ENCODE data around the gene RAB17. TPM values are rescaled to one million over a fixed set of nuclear protein-coding genes. Genes with fewer than 3 reads are reported as not detected.

Gene RAB17
- total and polyA plus RNA-seq, 2 of the 8 experiments (the other 6 are each of a cell fraction or from before 2014, with no cell fraction given) = 42.6 to 83.4 TPM

DNA sequence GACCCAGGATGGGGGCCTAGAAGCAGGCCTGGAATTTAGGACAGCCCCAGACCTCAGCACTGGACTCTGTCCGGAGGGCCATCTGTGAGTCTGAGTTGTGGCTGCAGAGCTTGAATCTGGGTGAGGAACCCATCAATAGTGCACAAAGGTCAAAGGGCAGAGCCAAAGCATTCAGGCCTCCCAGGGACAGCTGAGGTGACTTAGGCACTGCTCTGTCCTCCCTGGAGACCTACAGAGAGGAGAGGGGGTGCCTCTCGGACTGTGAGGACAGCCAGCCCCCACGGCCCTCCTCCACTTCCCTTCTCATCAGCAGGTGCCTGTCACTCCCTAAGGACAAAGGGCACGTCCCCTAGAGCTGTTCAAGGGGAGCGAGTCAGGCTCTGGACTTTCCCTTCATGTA lies 49.3 kb downstream of the RAB17 start:
- H3K14ac ChIP-seq (ENCODE audit: insufficient read length) = no peak overlapping the region
- H4K8ac ChIP-seq (ENCODE audit: extremely low read depth, insufficient read depth, low read length) = no peak overlapping the region
- no peaks in the 10 kb centered on the region for H3K79me1 ChIP-seq (ENCODE audit: low read depth, low read length)
- H2BK5ac ChIP-seq (ENCODE audit: low read depth, low read length) = no peak overlapping the region
- no peak overlapping the region for H3K4me3 ChIP-seq (ENCODE audit: extremely low read depth in 1 of 4, insufficient read depth in 2 of 4, low read depth in 3 of 4, low read length in 4 of 4)
- WGBS, 2 experiments (ENCODE audit: extremely low coverage in 1 of 2, insufficient coverage in 1 of 2, insufficient read length in 1 of 2, insufficient replicate concordance in 2 of 2, low coverage in 1 of 2, low lambda C conversion rate in 2 of 2, missing lambda C conversion rate in 1 of 2) = 95% methylated on average over 4 of the region's 5 CpGs; no CpG with 5 or more reads in 1 of the 2 experiments
- no peak overlapping the region for H3K4me2 ChIP-seq (ENCODE audit: insufficient read depth in 1 of 2, low read depth in 2 of 2, low read length in 2 of 2)
- H4K5ac ChIP-seq (ENCODE audit: insufficient read length, low read depth, low read length) = no peak overlapping the region
- H4K91ac ChIP-seq (replicated peaks; ENCODE audit: insufficient read length, low read length) = no peak overlapping the region
- H3K18ac ChIP-seq (ENCODE audit: extremely low read depth, low read length) = no peak overlapping the region
- no peak overlapping the region for H2BK120ac ChIP-seq (replicated peaks; ENCODE audit: low read depth, low read length)
- no peak overlapping the region for H3K23ac ChIP-seq (ENCODE audit: insufficient read length)
- H2AFZ ChIP-seq (ENCODE audit: low read length) = no peak overlapping the region
- H3K4me1 ChIP-seq (replicated peaks in 1 of 4; ENCODE audit: control insufficient read depth in 3 of 4, insufficient read depth in 4 of 4, low read length in 3 of 4) = no peaks in the 10 kb centered on the region; a peak in 1 of 7 replicates
- no peak overlapping the region for H3K56ac ChIP-seq (replicated peaks; ENCODE audit: insufficient read length, low read depth, low read length)
- DNase-seq (ENCODE audit: low read depth in 1 of 2, low spot score in 2 of 2) (no peak), FAIRE-seq (no peak)
- H2BK15ac ChIP-seq (ENCODE audit: low read length) = no peak overlapping the region
- no peak overlapping the region for H2BK20ac ChIP-seq (ENCODE audit: low read length)
- no peak overlapping the region for H3K27ac ChIP-seq (ENCODE audit: low read depth, low read length)
- H3K79me2 ChIP-seq (ENCODE audit: control insufficient read depth in 1 of 2, insufficient read depth in 2 of 2, low read length in 2 of 2) = no peaks in the 10 kb centered on the region
- ChIA-PET CTCF (ENCODE audit: partially characterized antibody) (interaction anchor here (0.8 to 3.6 kb wide), 11 partner anchors 9 to 204 kb away, joined by 3 to 12 read pairs (median 4); no protein-coding TSS in a partner anchor), POLR2A (ENCODE audit: partially characterized antibody) (interaction anchor here (1.5 kb wide), 1 partner anchor 11 kb away, joined by 4 read pairs; no protein-coding TSS in a partner anchor)
- no peak overlapping the region for H3K4ac ChIP-seq (replicated peaks; ENCODE audit: insufficient read length, low read depth, low read length)
- no peaks in the 10 kb centered on the region; a peak in 1 of 4 replicates for H3K9me3 ChIP-seq (ENCODE audit: insufficient read depth in 2 of 2, low read depth in 1 of 2, low read length in 1 of 2)
- 0 out of 8 replicates have a peak, but pooled peaks cover 0 to 3% (median 0%) of the 10 kb centered on the region in 4 experiments for H3K36me3 ChIP-seq (ENCODE audit: control insufficient read depth in 2 of 4, insufficient read depth in 4 of 4, low read length in 3 of 4)
- no peaks in the 10 kb centered on the region for H3K23me2 ChIP-seq (ENCODE audit: low read depth, low read length)
- H2BK12ac ChIP-seq (ENCODE audit: low read depth, low read length) = no peak overlapping the region
- no peak overlapping the region for H3K9ac ChIP-seq (replicated peaks in 1 of 4; ENCODE audit: extremely low read depth in 1 of 4, low read depth in 3 of 4, low read length in 3 of 4)
- H3K27me3 ChIP-seq (replicated peaks in 1 of 4; ENCODE audit: control insufficient read depth in 3 of 4, extremely low read depth in 1 of 4, insufficient read depth in 3 of 4, low read length in 3 of 4) = no peaks in the 10 kb centered on the region
- peaks cover 0 to 2% of the 10 kb centered on the region in 2 experiments for H4K20me1 ChIP-seq (replicated peaks in 1 of 2; ENCODE audit: control insufficient read depth in 1 of 2, insufficient read depth in 2 of 2, low read length in 2 of 2)
- H2AK5ac ChIP-seq (ENCODE audit: low read depth, low read length) = no peak overlapping the region
- TF ChIP-seq POLR2A (IDR thresholded peaks at IDR 0.05; ENCODE audit: control extremely low read depth in 1 of 2, low read depth in 2 of 2, low read length in 2 of 2) (no peak), GTF2F1 (IDR thresholded peaks at IDR 0.05; ENCODE audit: borderline replicate concordance, low read depth, low read length) (no peak), RBBP5 (IDR thresholded peaks at IDR 0.05; ENCODE audit: borderline replicate concordance, low read depth, low read length) (no peak), KDM1A (IDR thresholded peaks at IDR 0.05; ENCODE audit: borderline replicate concordance, low read length) (no peak)

All from H1 (cell line).